GM10847 (cell line): ENCODE results near the gene ZNRF3.

Source experiments
- POLR2A ChIP-seq: IDR thresholded peaks from 2 replicates; pipeline ENCODE4 v1.6.1; 2011; ENCODE audit not compliant: insufficient read length; ENCODE audit errors: extremely low read depth

Gene ZNRF3

DNA sequence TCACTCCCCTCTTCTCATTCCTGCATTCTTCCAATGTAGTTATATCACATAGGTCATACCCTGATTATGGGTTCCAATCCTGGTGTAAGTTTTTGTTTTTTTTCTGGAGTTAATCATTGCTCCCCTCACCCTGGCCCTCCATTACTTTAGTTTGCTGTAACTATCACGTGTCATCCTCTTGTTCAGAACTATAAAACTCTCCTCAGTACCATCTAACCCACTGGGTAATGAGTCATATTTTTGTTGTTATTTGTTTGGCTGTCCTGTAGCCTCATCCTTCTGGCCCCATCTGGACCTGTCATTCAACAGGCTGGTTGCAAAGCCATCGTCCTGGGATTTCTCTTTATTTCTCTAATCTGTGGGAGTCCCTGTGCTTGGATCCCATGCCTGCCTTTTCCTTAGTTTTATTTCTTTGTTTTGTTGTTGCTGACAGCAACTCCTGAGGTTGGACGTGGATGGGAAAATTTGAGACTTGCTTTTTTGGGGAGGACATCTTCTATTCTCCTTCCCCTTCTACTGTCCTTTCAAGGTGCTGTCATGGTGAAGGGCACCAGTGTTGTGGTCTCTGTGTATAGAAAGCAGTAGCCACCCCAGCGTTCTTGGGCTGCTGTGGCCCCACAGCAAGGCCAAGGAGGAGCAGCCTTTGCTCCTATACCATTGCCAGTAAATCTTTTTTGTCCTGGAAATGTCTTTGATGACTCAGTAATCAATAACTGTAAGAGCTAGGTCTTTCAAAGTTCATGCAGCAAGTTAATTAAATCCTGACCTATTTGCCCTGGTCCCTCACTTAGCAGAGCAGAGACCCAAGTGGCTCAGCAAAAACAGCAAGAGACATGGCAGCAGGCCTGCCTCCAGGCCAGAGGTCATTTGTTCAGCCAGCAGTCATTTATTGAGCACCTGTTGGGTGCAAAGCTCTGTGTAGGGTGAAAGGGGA is 95.8 kb downstream of the ZNRF3 start:
- TF ChIP-seq POLR2A: no peak

DNA sequence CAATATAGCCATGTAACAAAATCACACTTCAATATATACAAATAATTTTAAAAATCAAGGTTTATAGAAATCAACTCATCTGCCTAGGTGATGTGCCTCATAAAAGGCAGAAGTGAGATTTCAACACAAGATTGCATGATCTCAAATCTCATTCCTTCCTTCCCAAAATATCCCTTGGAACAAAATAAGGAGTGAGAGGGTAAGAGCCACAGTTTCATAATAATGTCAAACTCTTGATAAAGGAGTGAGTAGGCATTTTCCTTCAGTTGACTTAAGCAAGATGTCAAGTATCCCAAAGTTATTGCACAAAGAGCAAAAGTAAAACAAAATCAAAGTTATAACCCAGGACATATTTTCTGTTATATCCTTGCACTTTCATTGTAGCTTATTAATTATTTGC is 97.0 kb downstream of the ZNRF3 start:
- TF ChIP-seq POLR2A: no peak

DNA sequence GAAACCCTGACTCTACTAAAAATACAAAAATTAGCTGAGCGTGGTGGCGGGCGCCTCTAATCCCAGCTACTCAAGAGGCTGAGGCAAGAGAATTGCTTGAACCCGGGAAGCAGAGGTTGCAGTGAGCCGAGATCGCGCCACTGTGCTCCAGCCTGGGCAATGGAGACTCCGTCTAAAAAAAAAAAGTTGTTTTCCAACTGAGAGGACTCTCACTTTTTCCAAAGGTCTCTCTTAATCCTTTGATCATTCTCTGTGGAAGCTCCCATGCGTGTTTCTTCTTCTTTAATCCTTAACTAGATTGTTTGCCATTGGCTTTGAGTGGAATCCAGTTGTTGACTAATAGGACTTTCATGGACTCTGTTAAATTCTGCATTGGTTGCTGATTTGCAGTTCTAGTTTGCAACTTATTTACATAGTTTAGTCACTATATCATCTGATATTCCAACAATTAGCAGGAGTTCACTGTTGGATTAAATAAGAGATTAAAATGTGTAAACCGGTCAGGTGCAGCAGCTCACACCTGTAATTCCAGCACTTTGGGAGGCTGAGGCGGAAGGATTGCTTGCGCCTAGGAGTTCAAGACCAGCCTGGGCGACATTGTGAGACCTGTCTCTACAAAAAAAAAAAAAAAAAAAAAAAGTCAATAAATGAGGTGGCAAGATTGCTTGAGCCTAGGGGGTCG is 98.6 kb downstream of the ZNRF3 start:
- no peak for TF ChIP-seq POLR2A

DNA sequence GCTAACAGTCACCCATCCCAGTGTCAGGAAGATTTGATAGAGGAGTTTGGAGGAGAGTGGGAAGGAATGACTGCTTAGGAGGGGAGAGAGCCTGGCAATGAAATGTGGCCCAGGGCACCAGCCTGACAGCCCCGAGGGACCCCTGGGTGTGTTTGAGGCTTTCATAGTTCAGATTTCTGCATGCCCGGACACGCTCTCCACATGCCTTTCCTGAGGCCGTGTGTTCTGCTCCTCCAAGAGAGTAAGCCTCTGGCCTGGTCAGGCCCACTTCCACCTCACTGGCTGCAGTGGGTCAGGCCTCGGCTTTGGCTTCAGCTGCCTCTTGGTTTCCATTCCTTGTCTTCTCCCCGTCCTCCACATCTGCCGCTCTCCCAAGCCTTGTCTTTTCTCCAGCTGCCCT is 99.8 kb downstream of the ZNRF3 start:
- TF ChIP-seq POLR2A: no peak

DNA sequence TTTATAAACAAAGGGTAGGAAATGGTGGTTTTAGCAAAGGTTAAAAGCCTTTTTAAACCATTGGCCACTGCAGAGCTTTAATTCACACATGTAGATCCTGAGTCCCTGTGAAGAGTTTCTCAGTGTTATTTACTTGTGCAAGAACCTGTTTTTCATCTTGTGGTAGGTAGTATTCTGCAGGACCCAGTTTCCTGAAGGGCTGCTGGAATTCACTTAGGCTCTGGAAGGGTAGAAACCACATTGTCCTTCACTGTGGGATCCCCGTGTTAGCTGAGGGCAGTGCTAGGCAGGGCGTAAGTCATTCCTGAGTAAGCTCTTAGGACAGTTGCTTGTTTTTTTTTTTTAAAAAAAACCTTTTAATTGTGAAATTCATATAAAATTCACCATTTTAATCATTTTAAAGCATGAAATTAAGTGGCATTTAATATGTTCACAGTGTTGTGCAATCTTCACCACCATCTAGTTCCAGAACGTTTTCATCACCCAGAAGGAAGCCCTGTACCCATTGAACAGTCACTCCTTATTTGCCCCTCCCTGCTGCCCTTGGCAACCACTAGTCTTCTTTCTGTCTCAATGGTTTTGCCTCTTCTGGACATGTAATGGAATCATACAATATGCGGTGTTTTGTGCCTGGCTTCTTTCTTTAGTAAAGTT is 100.5 kb downstream of the ZNRF3 start:
- no peak for TF ChIP-seq POLR2A

DNA sequence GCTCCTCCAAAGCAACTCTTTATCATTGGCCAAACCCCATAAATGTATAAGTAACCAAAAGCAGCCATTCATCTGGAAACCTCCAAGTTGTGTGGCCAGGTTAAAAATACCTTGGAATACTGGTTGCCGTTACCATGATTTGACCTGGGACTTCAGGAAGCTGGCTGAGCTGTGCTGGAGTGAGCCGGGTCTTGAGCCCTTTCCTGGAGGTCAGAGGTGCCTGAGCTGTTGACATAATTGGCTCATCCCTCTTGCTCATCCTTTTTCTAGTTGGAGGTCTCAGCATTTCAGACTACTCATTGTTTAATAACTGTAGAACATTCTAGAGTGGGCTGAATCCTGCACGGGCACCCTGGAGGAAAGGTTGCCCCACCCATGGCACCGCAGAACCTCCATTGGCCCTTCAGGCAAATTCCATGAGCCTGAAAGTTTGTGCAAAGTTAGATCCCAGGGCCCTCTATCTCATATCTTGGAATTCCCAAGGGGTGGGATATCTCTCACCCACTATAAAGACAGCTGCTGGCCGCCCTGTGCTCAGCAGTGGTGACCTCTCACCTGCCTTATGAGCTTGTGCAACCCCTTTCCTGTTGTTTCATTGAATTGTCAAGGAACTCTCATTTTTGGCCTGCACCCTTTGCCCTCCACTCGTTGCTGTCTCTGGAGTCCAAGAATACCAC is 101.2 kb downstream of the ZNRF3 start:
- no peak for TF ChIP-seq POLR2A

DNA sequence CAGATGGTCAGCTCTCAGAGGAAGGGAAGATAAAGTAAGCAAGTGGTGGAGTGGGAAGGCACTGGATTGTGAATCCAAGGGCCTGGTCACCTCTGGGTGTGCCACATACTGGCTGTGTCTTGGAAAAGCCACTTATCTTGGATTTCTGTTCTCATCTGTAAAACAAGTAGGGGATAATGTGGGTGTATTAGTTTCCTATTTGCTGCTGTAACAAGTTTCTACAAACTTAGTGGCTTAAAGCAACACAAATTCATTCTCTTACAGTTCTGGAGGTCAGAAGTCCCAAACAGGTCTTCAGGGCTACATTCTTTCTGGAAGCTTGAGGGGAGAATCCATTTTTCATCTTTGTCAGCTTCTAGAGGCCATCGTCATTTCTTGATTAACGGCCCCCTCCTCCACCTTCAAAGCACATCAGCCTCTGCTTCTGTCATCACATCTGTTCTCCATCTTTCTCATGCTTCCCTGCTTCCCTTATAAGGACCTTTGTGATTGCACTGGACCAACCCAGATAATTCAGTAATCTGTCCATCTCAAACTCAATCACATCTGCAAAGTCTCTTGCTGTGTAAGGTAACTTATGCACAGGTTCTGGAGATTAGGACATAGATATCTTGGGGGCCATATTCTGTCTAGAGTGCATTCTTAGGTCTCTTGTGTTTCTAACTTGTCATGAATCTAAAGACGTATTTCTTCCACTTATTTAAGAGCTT is 102.4 kb downstream of the ZNRF3 start:
- TF ChIP-seq POLR2A: no peak

DNA sequence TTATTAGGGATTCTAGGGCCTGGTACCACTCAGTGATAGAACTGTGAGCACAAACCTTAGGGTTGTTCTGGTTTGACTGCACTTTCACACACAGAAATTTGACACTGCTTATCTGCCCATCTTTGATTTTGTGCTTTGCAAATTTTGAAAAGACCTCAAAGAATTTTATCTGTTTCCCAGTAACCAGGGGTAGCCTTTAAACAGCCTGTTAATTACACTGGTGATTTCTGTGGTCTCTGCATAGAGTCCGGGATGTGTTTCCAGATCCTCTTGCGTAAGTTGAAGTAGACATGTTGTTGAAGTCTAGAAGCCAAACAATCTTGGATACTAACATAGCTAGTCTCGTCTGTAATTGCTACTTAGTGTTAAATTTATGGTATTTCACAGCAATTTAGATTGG is 103.0 kb downstream of the ZNRF3 start:
- TF ChIP-seq POLR2A: no peak

DNA sequence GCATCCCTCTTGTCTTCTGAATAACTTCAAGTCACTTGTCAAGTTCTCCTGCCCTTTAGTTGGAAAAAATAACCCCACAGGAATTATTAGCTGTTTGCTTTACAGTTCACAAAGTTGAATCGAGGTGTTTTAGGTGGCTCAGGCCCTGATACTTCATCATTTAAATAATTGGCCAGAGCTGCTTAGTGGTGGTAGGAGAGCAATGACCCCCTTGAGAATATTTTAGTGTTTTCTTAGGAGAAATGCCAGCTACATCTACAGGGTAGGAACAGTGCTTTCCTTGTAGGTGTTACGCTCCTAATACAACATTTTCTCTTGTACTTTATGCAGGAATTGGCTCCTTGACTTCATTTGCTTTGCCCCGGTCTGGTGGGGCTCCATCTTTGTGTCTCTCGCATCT is 105.1 kb downstream of the ZNRF3 start:
- TF ChIP-seq POLR2A: no peak

DNA sequence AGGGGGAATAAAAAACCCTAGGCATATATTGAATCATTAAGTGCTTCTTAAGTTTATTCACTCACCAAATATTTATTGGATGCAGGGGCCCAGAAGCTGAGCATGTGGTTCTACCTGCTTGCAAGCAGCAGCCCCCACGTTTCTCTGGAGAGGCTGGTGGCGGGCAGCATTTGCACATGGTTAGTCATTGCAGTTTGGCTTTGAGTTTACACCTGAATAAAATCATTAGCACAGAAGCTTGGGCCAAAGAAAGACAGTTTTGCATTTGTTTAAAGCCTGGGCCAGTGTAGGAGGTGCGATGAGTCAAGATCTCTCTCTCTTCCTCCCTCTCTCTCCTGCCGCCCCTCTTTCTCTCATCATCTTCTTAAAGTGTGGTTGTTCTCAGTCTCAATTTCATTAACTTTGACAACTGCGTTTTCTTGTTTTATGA is 105.7 kb downstream of the ZNRF3 start:
- no peak for TF ChIP-seq POLR2A

DNA sequence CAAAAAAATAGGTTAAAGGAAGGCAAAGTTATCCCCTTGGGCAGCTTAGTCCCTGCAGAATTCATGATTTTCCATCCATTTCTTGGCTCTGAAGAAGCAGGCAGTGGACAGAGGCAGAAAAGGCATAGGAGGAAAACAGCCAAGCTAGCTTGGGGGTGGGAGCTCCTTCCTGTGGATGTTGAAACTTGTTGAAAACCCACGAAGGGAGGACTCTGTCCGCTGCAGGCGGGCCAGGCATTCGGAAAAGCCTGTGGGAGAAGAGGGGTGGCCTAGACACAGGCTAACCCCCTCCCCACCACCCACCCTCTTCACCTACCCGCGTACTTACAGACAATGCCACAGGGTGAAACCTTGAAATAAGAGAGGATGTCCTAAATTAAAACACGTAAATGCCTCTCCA is 106.1 kb downstream of the ZNRF3 start:
- TF ChIP-seq POLR2A: no peak

DNA sequence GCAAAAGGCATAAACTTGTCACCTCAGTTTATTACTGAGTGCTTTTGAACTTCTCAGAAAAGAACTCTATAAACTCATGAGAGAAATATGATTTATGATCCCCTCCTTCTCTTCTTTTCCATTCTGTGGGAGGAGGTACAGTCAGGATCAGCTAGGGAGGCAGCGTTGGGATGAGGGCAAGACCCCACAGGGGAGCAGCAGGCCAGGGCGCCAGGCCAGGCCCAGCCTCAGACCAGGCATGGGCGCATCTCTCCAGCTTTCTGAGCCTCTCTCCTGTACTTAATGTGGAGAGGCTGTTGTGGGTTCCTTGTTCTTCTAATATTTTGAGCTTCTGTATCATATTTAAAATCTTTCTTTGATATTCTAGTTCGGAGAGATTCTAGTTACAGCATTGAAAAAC is 106.5 kb downstream of the ZNRF3 start:
- TF ChIP-seq POLR2A: no peak

DNA sequence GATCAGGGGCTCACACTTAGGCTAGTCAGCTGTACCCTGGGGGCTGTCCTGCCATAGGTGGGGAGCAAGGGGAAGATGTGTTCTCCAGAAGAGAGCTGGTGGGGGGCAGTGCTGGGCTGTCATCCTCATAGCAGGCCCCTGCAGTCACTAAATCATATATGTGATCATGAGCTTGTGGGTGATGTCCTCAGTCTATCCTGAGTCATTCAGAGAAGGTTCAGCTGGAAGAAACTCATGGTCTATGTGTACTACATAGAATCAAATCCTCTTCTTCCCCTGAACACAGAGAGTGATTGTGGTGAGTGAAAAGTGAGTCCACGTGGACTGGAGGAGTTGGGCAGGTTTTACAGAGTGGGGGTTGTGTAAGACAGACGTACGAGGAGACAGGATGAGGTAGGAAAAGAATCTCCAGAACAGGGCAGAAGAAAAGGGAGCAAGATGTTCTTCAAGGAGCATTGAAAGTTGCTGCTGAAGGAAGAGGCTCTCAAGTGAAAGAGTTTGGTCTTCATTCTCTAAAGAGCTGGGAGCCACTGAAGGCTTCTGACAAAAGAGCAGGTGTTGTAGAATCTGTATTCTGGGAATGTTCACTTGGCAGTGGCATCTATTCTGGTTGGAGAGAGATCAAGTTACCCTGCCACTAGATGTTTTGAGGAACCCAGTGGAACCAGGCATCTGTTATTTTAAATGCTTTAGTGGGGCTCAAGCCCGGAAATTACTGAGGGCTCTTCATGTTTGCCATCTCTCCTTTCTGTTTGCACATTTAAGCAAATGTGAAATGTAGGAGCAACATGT is 109.4 kb downstream of the ZNRF3 start:
- no peak for TF ChIP-seq POLR2A

DNA sequence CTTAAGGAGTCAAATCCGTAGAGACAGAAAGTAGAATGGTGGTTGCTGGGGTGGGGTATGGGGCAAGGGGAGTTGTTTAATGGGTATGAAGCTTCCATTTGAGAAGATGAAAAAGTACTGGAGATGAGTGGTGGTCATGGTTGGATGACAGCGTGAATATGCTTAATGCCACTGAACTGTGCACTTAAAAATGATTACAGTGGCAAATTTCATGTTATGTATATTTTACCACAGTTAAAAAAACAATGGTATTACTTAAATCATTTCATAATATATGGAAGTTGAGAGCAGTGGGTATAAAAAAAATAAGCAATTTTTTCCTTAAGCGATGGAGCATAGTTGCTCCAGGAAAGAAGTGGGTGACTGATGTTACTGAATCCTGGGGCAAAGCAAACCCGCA is 111.2 kb downstream of the ZNRF3 start:
- no peak for TF ChIP-seq POLR2A
